BLaER1 (cell line): ENCODE data around the gene SORL1.

Experiments
- H3K27ac ChIP-seq: shearing (Covaris generic); formaldehyde crosslinking; 2 replicates; pipeline ENCODE4 v1.8.1; 2022
- H3K27me3 ChIP-seq: shearing (Covaris generic); formaldehyde crosslinking; 2 replicates; pipeline ENCODE4 v1.8.1; 2022
- H3K36me3 ChIP-seq: shearing (Covaris generic); formaldehyde crosslinking; 2 replicates; pipeline ENCODE4 v1.8.1; 2022
- H3K4me1 ChIP-seq: shearing (Covaris generic); formaldehyde crosslinking; 2 replicates; pipeline ENCODE4 v1.8.1; 2022
- H3K4me2 ChIP-seq: shearing (Covaris generic); formaldehyde crosslinking; 2 replicates; pipeline ENCODE4 v1.8.1; 2022
- H3K4me3 ChIP-seq: shearing (Covaris generic); formaldehyde crosslinking; 2 replicates; pipeline ENCODE4 v1.8.1; 2022
- H3K9ac ChIP-seq: shearing (Covaris generic); formaldehyde crosslinking; 2 replicates; pipeline ENCODE4 v1.8.1; 2022
- H3K9me3 ChIP-seq: shearing (Covaris generic); formaldehyde crosslinking; 2 replicates; pipeline ENCODE4 v1.8.1; 2022
- H4K20me1 ChIP-seq: shearing (Covaris generic); formaldehyde crosslinking; 2 replicates; pipeline ENCODE4 v1.8.1; 2022
- Cebpa-rat ChIP-seq: shearing (Covaris generic); IDR thresholded peaks from 2 replicates; pipeline ENCODE4 v1.8.1; 2022

Gene SORL1

GRCh38 chr11:121645596-121645995 is 193.5 kb downstream of the SORL1 start:
- Histone ChIP-seq H3K27me3 (no peaks in the 10 kb centered on the region), H4K20me1 (no peaks in the 10 kb centered on the region)

GRCh38 chr11:121648306-121648705 is 196.2 kb downstream of the SORL1 start:
- Histone ChIP-seq H3K27me3 (no peaks in the 10 kb centered on the region), H3K9ac (no peak overlapping the region), H3K36me3 (no peaks in the 10 kb centered on the region), H4K20me1 (no peaks in the 10 kb centered on the region), H3K4me3 (no peak overlapping the region), H3K4me1 (no peaks in the 10 kb centered on the region), H3K27ac (no peak overlapping the region), H3K4me2 (no peak overlapping the region), H3K9me3 (no peaks in the 10 kb centered on the region)
- no peak for TF ChIP-seq Cebpa-rat

More at GRCh38 chr11:121645596-121645995, 193.5 kb downstream of the SORL1 start:
- Histone ChIP-seq H3K9ac (no peak overlapping the region), H3K36me3 (no peaks in the 10 kb centered on the region), H3K4me3 (no peak overlapping the region), H3K27ac (no peak overlapping the region), H3K4me2 (no peak overlapping the region), H3K9me3 (no peaks in the 10 kb centered on the region), H3K4me1 (no peaks in the 10 kb centered on the region)
- no peak for TF ChIP-seq Cebpa-rat

DNA sequence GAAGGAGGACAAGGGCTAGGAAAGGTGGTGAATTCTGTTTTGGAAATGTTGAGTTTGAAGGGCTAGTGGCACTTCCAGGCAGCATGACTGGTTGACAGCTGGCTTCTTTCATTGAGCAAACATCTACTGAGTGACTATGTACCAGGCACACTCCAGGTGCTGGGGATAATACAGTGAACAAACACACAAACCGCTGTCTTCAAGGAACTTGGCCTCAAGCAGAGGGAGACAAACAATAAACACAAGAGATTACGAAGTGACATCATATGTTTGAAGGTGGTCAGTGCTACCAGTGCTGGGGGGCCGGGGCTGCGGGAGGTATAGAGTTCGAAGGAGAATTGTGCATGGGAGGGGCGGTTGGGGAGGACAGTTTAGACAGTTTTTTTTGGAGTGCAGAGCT is 197.7 kb downstream of the SORL1 start:
- Histone ChIP-seq H3K36me3 (no peaks in the 10 kb centered on the region), H3K9ac (no peak overlapping the region), H3K27ac (no peak overlapping the region), H3K4me1 (no peaks in the 10 kb centered on the region), H3K4me2 (no peak overlapping the region), H4K20me1 (no peaks in the 10 kb centered on the region), H3K9me3 (no peaks in the 10 kb centered on the region), H3K27me3 (no peaks in the 10 kb centered on the region), H3K4me3 (no peak overlapping the region)
- no peak for TF ChIP-seq Cebpa-rat

- Histone ChIP-seq H4K20me1 (no peaks in the 10 kb centered on the region), H3K36me3 (no peaks in the 10 kb centered on the region), H3K9me3 (no peaks in the 10 kb centered on the region), H3K4me2 (no peak overlapping the region), H3K4me3 (no peak overlapping the region), H3K27me3 (no peaks in the 10 kb centered on the region), H3K4me1 (peaks cover 5% of the 10 kb centered on the region), H3K27ac (no peak overlapping the region), H3K9ac (no peak overlapping the region)
- TF ChIP-seq Cebpa-rat, result no peak
These were observed 198.5 kb downstream of the SORL1 start for GRCh38 chr11:121650351-121651256.

DNA sequence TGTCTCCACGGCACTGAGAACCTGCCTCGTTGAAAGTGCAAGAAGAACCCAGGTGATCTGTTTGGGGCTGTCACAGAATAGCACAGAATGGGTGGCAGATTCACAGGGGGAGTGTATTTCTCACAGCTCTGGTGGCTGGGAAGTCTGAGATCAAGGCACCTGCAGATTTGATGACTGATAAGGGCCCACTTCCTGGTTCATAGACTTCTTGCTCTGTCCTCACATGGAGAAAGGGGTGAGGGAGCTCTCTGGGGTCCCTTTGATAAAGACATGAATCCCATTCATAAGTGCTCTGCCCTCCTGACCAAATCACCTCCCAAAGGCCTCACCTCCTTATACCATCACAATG is 199.1 kb downstream of the SORL1 start:
- no peaks in the 10 kb centered on the region for H3K9me3 ChIP-seq
- no peaks in the 10 kb centered on the region for H4K20me1 ChIP-seq
- no peak for TF ChIP-seq Cebpa-rat
- H3K36me3 ChIP-seq, result no peaks in the 10 kb centered on the region
- peaks cover 11% of the 10 kb centered on the region for H3K4me1 ChIP-seq
- no peaks in the 10 kb centered on the region for H3K27me3 ChIP-seq
- no peak overlapping the region for H3K9ac ChIP-seq
- no peak overlapping the region for H3K4me3 ChIP-seq
- no peak overlapping the region for H3K27ac ChIP-seq
- no peak overlapping the region for H3K4me2 ChIP-seq

DNA sequence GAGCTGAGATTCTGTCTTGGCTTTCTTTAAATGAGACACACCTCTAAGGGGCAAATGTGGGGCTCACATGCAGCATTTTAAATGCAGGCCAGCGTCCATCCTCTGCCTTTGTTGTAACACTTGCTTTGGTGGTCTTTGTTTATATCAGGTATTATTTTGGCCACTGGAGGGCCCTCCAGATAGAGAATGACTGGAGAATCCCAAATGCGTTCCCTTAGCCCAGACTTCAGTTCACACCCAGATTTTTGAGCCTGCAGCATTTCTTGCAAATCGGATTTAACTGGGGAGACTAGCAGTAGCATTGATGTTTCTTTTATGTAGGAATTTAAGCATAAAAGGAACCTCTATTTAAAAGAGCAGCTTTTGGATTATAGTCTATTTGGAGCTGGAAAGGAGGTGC is 200.9 kb downstream of the SORL1 start:
- H3K27me3 ChIP-seq, result no peaks in the 10 kb centered on the region
- H3K36me3 ChIP-seq, result no peaks in the 10 kb centered on the region
- H3K4me1 ChIP-seq, result peaks cover 14% of the 10 kb centered on the region
- no peak overlapping the region for H3K4me3 ChIP-seq
- H3K27ac ChIP-seq, result no peak overlapping the region
- H3K9me3 ChIP-seq, result no peaks in the 10 kb centered on the region
- no peaks in the 10 kb centered on the region for H4K20me1 ChIP-seq
- H3K9ac ChIP-seq, result no peak overlapping the region
- H3K4me2 ChIP-seq, result no peak overlapping the region
- no peak for TF ChIP-seq Cebpa-rat

DNA sequence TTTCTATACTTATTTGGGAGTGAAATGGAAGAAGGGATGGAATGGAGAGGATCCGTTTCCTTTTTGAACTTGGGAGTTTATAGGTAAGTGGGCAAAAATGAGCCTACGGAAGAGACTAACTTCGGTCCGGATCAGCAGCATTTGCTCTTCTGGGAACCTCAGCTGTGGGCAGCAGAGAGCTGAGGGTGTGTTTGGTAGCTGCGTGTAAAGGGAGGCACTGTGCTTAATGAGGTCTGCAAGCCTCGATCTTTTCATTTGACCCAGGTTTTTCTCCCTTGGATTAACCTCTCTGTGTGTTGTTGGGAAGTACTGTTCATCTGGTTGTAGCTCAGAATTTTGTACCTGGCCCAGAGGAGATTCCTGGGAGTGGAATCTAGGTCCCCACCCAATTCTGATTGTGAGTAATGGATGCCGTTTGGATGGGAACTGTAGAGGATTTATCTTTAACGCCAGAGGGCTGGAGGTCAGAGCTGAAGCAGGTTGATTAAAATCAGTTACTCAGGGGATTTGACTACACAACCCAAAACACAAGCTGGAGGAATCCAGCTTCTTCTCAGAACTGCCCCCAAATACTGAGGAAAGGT is 202.2 kb downstream of the SORL1 start:
- H3K9ac ChIP-seq, result no peak overlapping the region
- no peak overlapping the region for H3K27ac ChIP-seq
- no peaks in the 10 kb centered on the region for H3K9me3 ChIP-seq
- no peak overlapping the region for H3K4me3 ChIP-seq
- no peaks in the 10 kb centered on the region for H3K36me3 ChIP-seq
- H4K20me1 ChIP-seq, result no peaks in the 10 kb centered on the region
- no peak overlapping the region for H3K4me2 ChIP-seq
- no peak for TF ChIP-seq Cebpa-rat
- no peaks in the 10 kb centered on the region for H3K27me3 ChIP-seq
- peaks cover 14% of the 10 kb centered on the region for H3K4me1 ChIP-seq

DNA sequence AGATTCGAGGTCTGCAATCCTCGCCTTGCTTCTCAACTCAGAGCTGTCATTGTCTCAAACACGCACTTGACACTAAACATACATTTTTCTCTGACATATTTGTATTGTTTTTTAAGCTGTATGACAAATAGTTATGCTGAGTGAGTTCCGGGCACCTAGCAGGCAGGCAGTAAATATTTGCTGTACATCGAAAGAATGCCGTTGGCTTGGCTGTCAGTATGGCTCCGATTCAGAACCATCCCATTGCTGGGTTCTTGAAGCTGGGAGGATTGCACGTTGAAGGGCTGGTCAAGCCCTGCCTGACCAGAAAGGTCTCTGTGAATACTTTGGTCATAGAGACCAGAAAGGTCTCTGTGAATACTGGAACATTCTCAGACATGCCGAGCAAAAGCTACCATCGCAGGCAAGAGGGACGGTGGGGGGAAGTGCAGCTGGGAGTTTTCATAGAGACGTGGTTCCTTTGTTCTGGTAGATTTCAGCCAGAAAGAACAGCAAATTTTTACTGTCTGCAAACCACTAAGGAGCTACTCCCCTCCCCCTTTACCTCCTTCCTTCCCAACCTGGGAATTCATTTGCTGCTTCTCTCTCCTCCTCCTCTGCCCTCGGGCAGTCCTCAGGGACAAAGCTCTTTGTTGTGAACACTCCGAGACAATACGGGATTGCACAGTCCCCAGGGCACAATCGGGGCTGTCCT is 202.9 kb downstream of the SORL1 start:
- peaks cover 14% of the 10 kb centered on the region for H3K4me1 ChIP-seq
- H3K9me3 ChIP-seq, result no peaks in the 10 kb centered on the region
- H3K27me3 ChIP-seq, result no peaks in the 10 kb centered on the region
- H3K9ac ChIP-seq, result peak overlapping the region; percentile 79; the same call in 1 of the 2 replicates
- peak overlapping the region; percentile 79; the same call in 1 of the 2 replicates for H3K27ac ChIP-seq
- peak overlapping the region; percentile 96 for H3K4me2 ChIP-seq
- no peak for TF ChIP-seq Cebpa-rat
- no peaks in the 10 kb centered on the region for H3K36me3 ChIP-seq
- no peaks in the 10 kb centered on the region for H4K20me1 ChIP-seq
- peak overlapping the region; percentile 67 for H3K4me3 ChIP-seq

GRCh38 chr11:121655537-121656327 is 203.6 kb downstream of the SORL1 start:
- peaks cover 14% of the 10 kb centered on the region for H3K4me1 ChIP-seq
- peak overlapping the region; percentile 79 for H3K27ac ChIP-seq
- peak overlapping the region; percentile 67 for H3K4me3 ChIP-seq
- peak overlapping the region; percentile 96 for H3K4me2 ChIP-seq
- H3K9ac ChIP-seq, result peak overlapping the region; percentile 79
- no peaks in the 10 kb centered on the region for H3K36me3 ChIP-seq
- no peaks in the 10 kb centered on the region for H3K27me3 ChIP-seq
- no peaks in the 10 kb centered on the region for H4K20me1 ChIP-seq
- H3K9me3 ChIP-seq, result no peaks in the 10 kb centered on the region
- no peak for TF ChIP-seq Cebpa-rat
